H9 (cell line): Measurements from ENCODE around the gene ACBD6. TPM values are rescaled to one million over a fixed set of nuclear protein-coding genes. Genes with fewer than 3 reads are reported as not detected.

Experiments
- DNase-seq: peaks from one replicate; pipeline ENCODE4 v3.0.0-alpha.2; 2017
- H2AFZ ChIP-seq: one replicate; pipeline ENCODE4 v1.6.1; 2013; ENCODE audit warnings: mild to moderate bottlenecking, low read length, control low read depth, moderate library complexity
- H2AK5ac ChIP-seq: 2 replicates; pipeline ENCODE4 v1.6.1; 2013; ENCODE audit warnings: low read length, control low read depth, mixed read lengths; ENCODE audit not compliant: insufficient read length
- H2BK120ac ChIP-seq: one replicate; pipeline ENCODE4 v1.6.1; 2013; ENCODE audit warnings: low read depth, mild to moderate bottlenecking, low read length, control low read depth, inconsistent platforms; ENCODE audit not compliant: poor library complexity, severe bottlenecking
- H2BK12ac ChIP-seq: 2 replicates; pipeline ENCODE4 v1.6.1; 2013; ENCODE audit warnings: low read length, control low read depth, mixed read lengths, low read depth; ENCODE audit not compliant: insufficient read length
- H2BK15ac ChIP-seq: 2 replicates; pipeline ENCODE4 v1.6.1; 2013; ENCODE audit warnings: low read depth, low read length, control low read depth
- H2BK20ac ChIP-seq: one replicate; pipeline ENCODE4 v1.6.1; 2013; ENCODE audit warnings: low read depth, mild to moderate bottlenecking, low read length, control low read depth, inconsistent platforms; ENCODE audit not compliant: poor library complexity, severe bottlenecking
- H2BK5ac ChIP-seq: 2 replicates; pipeline ENCODE4 v1.6.1; 2013; ENCODE audit warnings: low read length, control low read depth, mixed read lengths; ENCODE audit not compliant: insufficient read length
- H3K14ac ChIP-seq: 2 replicates; pipeline ENCODE4 v1.6.1; 2013; ENCODE audit warnings: low read length, control low read depth; ENCODE audit not compliant: insufficient read depth
- H3K18ac ChIP-seq: 2 replicates; pipeline ENCODE4 v1.6.1; 2013; ENCODE audit warnings: low read depth, mild to moderate bottlenecking, mixed read lengths, low read length, control low read depth; ENCODE audit not compliant: insufficient read length
- H3K23ac ChIP-seq: 2 replicates; pipeline ENCODE4 v1.6.1; 2013; ENCODE audit warnings: low read length, control low read depth, mixed read lengths, low read depth; ENCODE audit not compliant: insufficient read length
- H3K23me2 ChIP-seq: 2 replicates; pipeline ENCODE4 v1.6.1; 2013; ENCODE audit warnings: low read depth, mild to moderate bottlenecking, mixed read lengths, low read length, control low read depth; ENCODE audit not compliant: insufficient read length, poor library complexity, severe bottlenecking
- H3K27ac ChIP-seq: 2 replicates; pipeline ENCODE4 v1.5.1; 2013; ENCODE audit warnings: low read length, control low read depth, mixed read lengths, low read depth; ENCODE audit not compliant: insufficient read length
- H3K27me3 ChIP-seq: 2 replicates; pipeline ENCODE4 v1.6.1; 2013; ENCODE audit warnings: low read length, control low read depth, inconsistent platforms; ENCODE audit not compliant: insufficient read depth
- H3K4ac ChIP-seq: 2 replicates; pipeline ENCODE4 v1.6.1; 2013; ENCODE audit warnings: low read depth, mild to moderate bottlenecking, control low read depth, inconsistent platforms, low read length, moderate library complexity
- H3K4me1 ChIP-seq: 2 replicates; pipeline ENCODE4 v1.6.1; 2013; ENCODE audit warnings: low read length, control low read depth, inconsistent platforms; ENCODE audit not compliant: insufficient read depth
- H3K4me2 ChIP-seq: 2 replicates; pipeline ENCODE4 v1.6.1; 2013; ENCODE audit warnings: low read length, control low read depth, mixed read lengths; ENCODE audit not compliant: insufficient read length, insufficient read depth
- H3K56ac ChIP-seq: 2 replicates; pipeline ENCODE4 v1.6.1; 2013; ENCODE audit warnings: low read depth, mild to moderate bottlenecking, mixed read lengths, low read length, control low read depth; ENCODE audit not compliant: insufficient read length
- H3K79me1 ChIP-seq: 2 replicates; pipeline ENCODE4 v1.6.1; 2013; ENCODE audit warnings: low read depth, mild to moderate bottlenecking, moderate library complexity, low read length, control low read depth, inconsistent platforms; ENCODE audit not compliant: insufficient read depth, poor library complexity, severe bottlenecking
- H3K79me2 ChIP-seq: 2 replicates; pipeline ENCODE4 v1.6.1; 2013; ENCODE audit warnings: low read length, control low read depth, inconsistent platforms; ENCODE audit not compliant: insufficient read depth
- H3K9ac ChIP-seq: 2 replicates; pipeline ENCODE4 v1.6.1; 2013; ENCODE audit warnings: low read length, control low read depth, mixed read lengths; ENCODE audit not compliant: insufficient read length; ENCODE audit errors: extremely low read depth
- H3K9me3 ChIP-seq: one replicate; pipeline ENCODE4 v1.6.1; 2013; ENCODE audit warnings: low read depth, low read length, inconsistent platforms; ENCODE audit not compliant: control insufficient read depth
- H3T11ph ChIP-seq: one replicate; pipeline ENCODE4 v1.6.1; 2013; ENCODE audit warnings: mild to moderate bottlenecking, low read length, control low read depth, inconsistent platforms
- H4K20me1 ChIP-seq: one replicate; pipeline ENCODE4 v1.6.1; 2013; ENCODE audit not compliant: control insufficient read depth, insufficient read length, insufficient read depth
- H4K5ac ChIP-seq: 2 replicates; pipeline ENCODE4 v1.6.1; 2013; ENCODE audit warnings: low read depth, mild to moderate bottlenecking, mixed read lengths, low read length, control low read depth; ENCODE audit not compliant: insufficient read length
- H4K8ac ChIP-seq: replicated peaks from 2 replicates; pipeline ENCODE4 v1.6.1; 2013; ENCODE audit warnings: low read length, control low read depth, mixed read lengths, low read depth; ENCODE audit not compliant: insufficient read length
- H4K91ac ChIP-seq: 2 replicates; pipeline ENCODE4 v1.6.1; 2013; ENCODE audit warnings: low read depth, mild to moderate bottlenecking, moderate library complexity, mixed read lengths, low read length, control low read depth; ENCODE audit not compliant: insufficient read length
- H3K27ac Mint-ChIP-seq, 3 experiments: 2 replicates in 2 of 3; 3 replicates in 1 of 3; pipeline ENCODE4 v1.8.0; 2020 to 2021; ENCODE audit warnings: mixed read lengths in 3 of 3, mild to moderate bottlenecking in 1 of 3, moderate library complexity in 1 of 3
- H3K27me3 Mint-ChIP-seq: 2 replicates; pipeline ENCODE4 v1.8.0; 2021; ENCODE audit warnings: low read depth, mild to moderate bottlenecking, moderate library complexity, mixed read lengths
- H3K36me3 Mint-ChIP-seq, 3 experiments: 2 replicates in 2 of 3; 3 replicates in 1 of 3; pipeline ENCODE4 v1.8.0; 2020 to 2021; ENCODE audit warnings: low read depth in 3 of 3, mixed read lengths in 3 of 3; ENCODE audit not compliant: insufficient read depth in 1 of 3
- H3K4me1 Mint-ChIP-seq, 2 experiments: 2 replicates each; pipeline ENCODE4 v1.8.0; 2020; ENCODE audit warnings: mixed read lengths in 2 of 2
- H3K4me3 Mint-ChIP-seq, 2 experiments: 2 replicates in 1 of 2; 3 replicates in 1 of 2; pipeline ENCODE4 v1.8.0; 2020 to 2021; ENCODE audit warnings: mild to moderate bottlenecking in 2 of 2, mixed read lengths in 2 of 2, moderate library complexity in 1 of 2
- H3K9me3 Mint-ChIP-seq, 2 experiments: 2 replicates in 1 of 2; 3 replicates in 1 of 2; pipeline ENCODE4 v1.8.0; 2020; ENCODE audit warnings: mild to moderate bottlenecking in 2 of 2, mixed read lengths in 2 of 2, moderate library complexity in 1 of 2
- CTCF ChIP-seq: fragments of 200-600 bp; sonication (generic); conservative IDR thresholded peaks from 3 replicates; pipeline ENCODE4 v1.8.0; 2021; ENCODE audit warnings: antibody characterized with exemption, mild to moderate bottlenecking
- WGBS: extraction: QIAGEN DNeasy Blood & Tissue Kit; methylation state at CpG from one replicate; pipeline ENCODE4 v1.1.7; 2013; ENCODE audit warnings: missing lambda C conversion rate, low lambda C conversion rate, mixed read lengths; ENCODE audit not compliant: insufficient read length; ENCODE audit errors: extremely low coverage; 5-methylcytosine and 5-hydroxymethylcytosine counted together
- total RNA-seq: library from RNA; stranded (reverse); gene quantifications from 2 replicates; pipeline ENCODE4 v1.2.1, GENCODE V29; 2021

The ACBD6 gene
- total RNA-seq, 1 experiment from 2014 or later, result 51.4 TPM

- H3K9me3 Mint-ChIP-seq, result no peaks in the 10 kb centered on the region
- Histone ChIP-seq H3K14ac (no peak overlapping the region), H3K9me3 (no peaks in the 10 kb centered on the region), H2AK5ac (no peak overlapping the region), H4K8ac (no peak overlapping the region), H3K27me3 (no peaks in the 10 kb centered on the region), H2BK12ac (no peak overlapping the region), H3K18ac (no peak overlapping the region), H3K56ac (no peak overlapping the region), H3K79me1 (no peaks in the 10 kb centered on the region), H3K4me1 (peaks cover 3% of the 10 kb centered on the region; the same call in 1 of the 2 replicates), H2BK20ac (no peak overlapping the region), H2BK15ac (no peak overlapping the region), H3K27ac (no peak overlapping the region), H3T11ph (no peak overlapping the region), H4K91ac (no peak overlapping the region), H3K79me2 (no peaks in the 10 kb centered on the region), H4K20me1 (no peaks in the 10 kb centered on the region), H3K4ac (no peak overlapping the region), H3K23ac (no peak overlapping the region), H3K4me2 (no peak overlapping the region), H2BK5ac (no peak overlapping the region), H3K23me2 (no peaks in the 10 kb centered on the region), H3K9ac (no peak overlapping the region), H4K5ac (no peak overlapping the region), H2BK120ac (no peak overlapping the region), H2AFZ (no peak overlapping the region)
- H3K4me1 Mint-ChIP-seq, result peaks cover 10 to 23% of the 10 kb centered on the region in 2 experiments
- DNase-seq, result no peak
- H3K36me3 Mint-ChIP-seq, result 0 out of 7 replicates have a peak, but pooled peaks cover 0 to 3% (median 0%) of the 10 kb centered on the region in 3 experiments
- no peak overlapping the region; a peak in 1 of 7 replicates for H3K27ac Mint-ChIP-seq
- no peak for TF ChIP-seq CTCF
- H3K27me3 Mint-ChIP-seq, result no peaks in the 10 kb centered on the region
- WGBS, result no CpG with 5 or more reads among the region's 2 CpGs
- no peak overlapping the region for H3K4me3 Mint-ChIP-seq
These were observed 149.8 kb downstream of the ACBD6 start for GRCh38 chr1:180352588-180352987.
